HL-60 (cell line): ENCODE results near the gene TMEM59.

Source experiments
- DNase-seq, 2 experiments: peaks; one replicate each; pipeline ENCODE4 v3.0.0-alpha.2; 2010 to 2020; ENCODE audit warnings: low read depth in 1 of 2, low spot score in 1 of 2
- H3K27ac ChIP-seq: fragments of 250-450 bp; sonication (Bioruptor Pico); replicated peaks from 2 replicates; pipeline ENCODE4 v1.5.1; 2020; ENCODE audit warnings: mild to moderate bottlenecking, moderate library complexity
- H3K27me3 ChIP-seq: fragments of 250-450 bp; sonication (Bioruptor Pico); 2 replicates; pipeline ENCODE4 v1.5.1; 2021; ENCODE audit warnings: mild to moderate bottlenecking, moderate library complexity; ENCODE audit not compliant: insufficient read depth, poor library complexity, severe bottlenecking
- H3K4me3 ChIP-seq: replicated peaks from 2 replicates; pipeline ENCODE4 v1.5.1; 2011; ENCODE audit warnings: mild to moderate bottlenecking, control low read depth, low read length; ENCODE audit not compliant: insufficient read depth
- GABPA ChIP-seq: IDR thresholded peaks from 2 replicates; pipeline ENCODE4 v1.6.1; 2012; ENCODE audit warnings: low read depth
- POLR2AphosphoS5 ChIP-seq: IDR thresholded peaks from 2 replicates; pipeline ENCODE4 v1.6.1; 2012; ENCODE audit warnings: low read depth
- REST ChIP-seq: IDR thresholded peaks from 2 replicates; pipeline ENCODE4 v1.6.1; 2012; ENCODE audit warnings: low read depth; ENCODE audit not compliant: insufficient replicate concordance
- SPI1 ChIP-seq: IDR thresholded peaks from 2 replicates; pipeline ENCODE4 v1.6.1; 2012; ENCODE audit warnings: low read depth, mild to moderate bottlenecking, borderline replicate concordance
- TF ChIP-seq, protein P1 (sequence below): IDR thresholded peaks from one replicate; pipeline ENCODE4 v1.5.1; 2011; ENCODE audit warnings: low read length, control low read depth, inconsistent platforms; ENCODE audit not compliant: insufficient read depth

The TMEM59 gene

GRCh38 chr1:54017979-54018378 lies 35.0 kb downstream of the TMEM59 start, which contains the start of gene LDLRAD1:
TSS of gene LDLRAD1 (minus strand) at chr1:54018186. CDS start at chr1:54018112, 74 bp downstream.
- Histone ChIP-seq H3K27me3 (no peaks in the 10 kb centered on the region), H3K4me3 (no peak within 1 kb of the TSS), H3K27ac (no peak within 1 kb of the TSS)
- TF ChIP-seq REST, result no peak
- TF ChIP-seq GABPA, result no peak
- TF ChIP-seq POLR2AphosphoS5, result no peak
- no peak for TF ChIP-seq SPI1
- TF ChIP-seq, protein P1, sequence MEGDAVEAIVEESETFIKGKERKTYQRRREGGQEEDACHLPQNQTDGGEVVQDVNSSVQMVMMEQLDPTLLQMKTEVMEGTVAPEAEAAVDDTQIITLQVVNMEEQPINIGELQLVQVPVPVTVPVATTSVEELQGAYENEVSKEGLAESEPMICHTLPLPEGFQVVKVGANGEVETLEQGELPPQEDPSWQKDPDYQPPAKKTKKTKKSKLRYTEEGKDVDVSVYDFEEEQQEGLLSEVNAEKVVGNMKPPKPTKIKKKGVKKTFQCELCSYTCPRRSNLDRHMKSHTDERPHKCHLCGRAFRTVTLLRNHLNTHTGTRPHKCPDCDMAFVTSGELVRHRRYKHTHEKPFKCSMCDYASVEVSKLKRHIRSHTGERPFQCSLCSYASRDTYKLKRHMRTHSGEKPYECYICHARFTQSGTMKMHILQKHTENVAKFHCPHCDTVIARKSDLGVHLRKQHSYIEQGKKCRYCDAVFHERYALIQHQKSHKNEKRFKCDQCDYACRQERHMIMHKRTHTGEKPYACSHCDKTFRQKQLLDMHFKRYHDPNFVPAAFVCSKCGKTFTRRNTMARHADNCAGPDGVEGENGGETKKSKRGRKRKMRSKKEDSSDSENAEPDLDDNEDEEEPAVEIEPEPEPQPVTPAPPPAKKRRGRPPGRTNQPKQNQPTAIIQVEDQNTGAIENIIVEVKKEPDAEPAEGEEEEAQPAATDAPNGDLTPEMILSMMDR, result no peak
- DNase-seq, result no peak

DNA sequence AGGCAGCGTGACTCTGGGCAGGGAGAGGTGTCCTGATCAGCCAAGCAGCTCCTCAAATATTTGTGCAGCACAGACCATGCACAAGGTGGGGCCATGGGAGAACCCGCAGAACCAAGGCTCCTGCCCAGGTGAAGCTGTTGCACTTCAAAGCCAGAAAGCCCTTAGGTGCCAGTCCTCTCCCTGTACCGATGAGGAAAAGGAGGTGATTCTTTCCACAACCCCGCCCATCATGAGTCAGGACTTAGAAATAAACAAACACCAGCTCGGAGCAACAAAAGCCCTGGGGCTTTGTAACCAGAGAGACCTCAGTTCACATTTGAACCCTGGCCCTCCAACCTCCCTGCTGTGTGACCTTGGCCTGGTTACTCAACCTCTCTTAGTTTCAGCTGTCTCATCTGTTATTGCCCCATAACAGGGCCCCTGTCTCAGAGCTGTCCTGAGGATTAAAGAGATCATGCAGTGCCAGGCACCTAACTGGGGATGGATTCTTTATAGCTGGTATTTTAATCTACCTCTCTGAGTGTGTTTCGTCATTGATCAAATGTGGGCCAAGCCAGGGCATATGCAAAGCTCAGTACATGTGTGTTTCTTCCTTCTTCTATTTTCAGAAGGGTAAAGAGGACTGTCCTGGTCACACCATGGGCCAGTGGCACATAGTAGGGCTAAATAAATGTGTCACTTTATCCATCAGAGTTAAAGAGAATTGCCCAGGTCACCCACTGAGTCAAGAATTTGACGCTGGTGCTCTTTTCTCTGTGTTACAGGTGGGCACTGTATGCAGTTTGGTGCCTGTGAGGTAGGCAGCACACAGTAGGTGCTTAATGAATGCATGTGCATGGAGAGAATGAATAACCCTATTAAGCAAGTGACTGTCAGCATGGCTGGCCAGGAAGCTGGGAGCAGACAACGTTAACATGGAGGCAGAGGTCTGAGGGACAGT lies 36.4 kb downstream of the TMEM59 start:
- no peaks in the 10 kb centered on the region for H3K27me3 ChIP-seq
- TF ChIP-seq REST (no peak), SPI1 (no peak), GABPA (no peak), POLR2AphosphoS5 (no peak)
- TF ChIP-seq, protein P1, result no peak
- H3K27ac ChIP-seq, result no peak overlapping the region
- DNase-seq, result no peak
- no peak overlapping the region for H3K4me3 ChIP-seq

DNA sequence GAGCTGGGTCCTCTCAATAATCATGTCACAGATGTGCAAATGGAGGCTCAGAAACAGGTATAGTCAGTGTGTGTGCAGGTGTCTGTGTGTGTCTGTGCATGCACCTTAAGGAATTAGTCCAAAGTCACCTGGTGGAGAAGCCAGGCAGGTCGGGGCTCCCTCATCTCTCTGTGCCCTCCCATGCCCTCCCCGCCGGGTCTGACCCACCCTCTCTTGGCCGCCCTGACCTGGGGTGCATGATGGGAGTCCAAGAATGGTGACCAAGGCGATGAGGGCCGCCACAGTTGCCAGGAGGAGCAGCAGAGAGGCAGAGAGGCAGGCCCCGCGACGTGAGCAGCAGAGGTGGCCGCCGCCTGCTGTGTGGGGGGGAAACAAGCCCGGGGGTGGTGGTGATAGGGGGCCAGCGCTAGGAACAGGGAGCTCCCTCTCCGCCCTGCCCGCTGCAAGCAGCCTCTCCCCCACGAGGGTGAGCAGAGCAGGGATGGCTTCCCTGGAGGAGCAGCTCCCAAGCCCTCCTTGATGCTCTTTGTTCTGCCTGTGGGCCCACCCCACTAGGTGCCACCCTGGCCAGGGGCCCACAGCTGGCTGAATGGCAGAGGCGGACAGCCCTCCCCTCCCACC lies 38.9 kb downstream of the TMEM59 start:
- Histone ChIP-seq H3K27ac (no peak overlapping the region), H3K27me3 (no peaks in the 10 kb centered on the region), H3K4me3 (no peak overlapping the region)
- no peak for DNase-seq
- no peak for TF ChIP-seq POLR2AphosphoS5
- TF ChIP-seq, protein P1, result no peak
- TF ChIP-seq GABPA, result no peak
- TF ChIP-seq SPI1, result no peak
- no peak for TF ChIP-seq REST
